ENCODE results near the gene CCSER1.
"Not testable (repeated sequence)": the region's sequence is repeated elsewhere in the genome, so short reads cannot be mapped to it uniquely, and the experiment has no call there.

CCSER1 gene

DNA sequence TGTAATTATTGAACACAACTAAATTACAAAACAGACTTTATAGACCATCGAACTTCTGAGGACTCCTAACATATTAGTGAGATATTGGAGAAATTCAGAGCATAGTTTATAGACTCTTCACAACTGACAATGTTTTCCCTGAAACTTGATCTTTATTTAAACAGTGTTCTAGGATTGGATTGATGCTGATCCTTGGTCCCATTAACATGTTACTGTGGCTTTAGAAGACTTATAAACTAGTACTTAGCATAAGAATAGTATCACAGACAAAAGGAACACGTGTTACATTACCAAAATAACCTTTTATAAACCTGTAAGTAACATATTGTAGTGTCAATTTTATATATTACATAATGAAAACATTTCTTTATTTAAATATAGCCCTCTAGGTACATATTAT, 689.6 kb downstream of the CCSER1 start:
- no peaks in the 10 kb centered on the region for H3K27me3 Mint-ChIP-seq
- no peak overlapping the region for H3K4me3 Mint-ChIP-seq
- H3K9me3 Mint-ChIP-seq, result peaks cover 15% of the 10 kb centered on the region
- no peak overlapping the region for H3K27ac Mint-ChIP-seq
- no peaks in the 10 kb centered on the region for H3K36me3 Mint-ChIP-seq (ENCODE audit: low read depth)
- no peaks in the 10 kb centered on the region for H3K4me1 Mint-ChIP-seq (ENCODE audit: low read depth)

DNA sequence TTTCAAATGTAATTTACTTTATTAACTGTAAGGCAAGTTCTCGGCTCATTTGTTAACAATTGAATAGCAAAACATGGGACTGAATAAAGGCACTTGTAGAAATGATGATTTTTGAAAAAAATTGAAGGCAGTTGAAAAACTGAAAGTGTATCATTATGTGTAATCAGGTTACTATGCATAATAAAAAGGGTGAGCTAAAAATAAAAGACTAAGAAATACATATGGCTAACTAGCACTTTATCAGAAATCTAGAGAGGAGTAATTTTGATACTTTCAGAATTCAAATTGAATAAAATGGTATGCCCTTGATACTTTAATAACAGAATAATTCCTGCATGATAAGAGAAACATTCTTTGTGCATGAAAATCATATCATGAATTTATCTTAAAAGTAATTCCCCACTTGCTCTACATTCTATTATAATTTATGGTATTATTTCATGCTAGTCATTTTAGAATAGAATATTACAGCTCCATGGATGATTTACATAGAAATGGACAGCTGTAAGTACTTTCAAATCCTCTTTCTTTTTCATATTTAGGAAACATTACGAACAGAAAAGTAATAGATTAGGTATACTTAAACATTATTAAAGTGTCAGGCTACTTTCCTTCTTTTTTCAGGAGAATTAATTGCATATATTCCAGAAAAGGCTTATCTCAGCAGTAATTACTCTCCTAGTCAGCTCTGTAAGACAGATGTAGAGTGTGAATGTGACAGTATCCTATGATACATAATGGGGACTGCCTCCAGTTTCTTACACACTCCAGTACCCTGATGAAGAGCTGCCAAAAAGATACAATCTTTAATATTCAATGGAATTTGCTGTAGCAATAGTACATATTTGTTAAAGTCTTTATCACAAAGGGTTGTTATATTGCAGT, 697.3 kb downstream of the CCSER1 start:
- Mint-ChIP-seq H3K4me3 (no peak overlapping the region), H3K9me3 (peaks cover 7% of the 10 kb centered on the region), H3K36me3 (ENCODE audit: low read depth) (no peaks in the 10 kb centered on the region), H3K27me3 (no peaks in the 10 kb centered on the region), H3K27ac (no peak overlapping the region), H3K4me1 (ENCODE audit: low read depth) (no peaks in the 10 kb centered on the region)

DNA sequence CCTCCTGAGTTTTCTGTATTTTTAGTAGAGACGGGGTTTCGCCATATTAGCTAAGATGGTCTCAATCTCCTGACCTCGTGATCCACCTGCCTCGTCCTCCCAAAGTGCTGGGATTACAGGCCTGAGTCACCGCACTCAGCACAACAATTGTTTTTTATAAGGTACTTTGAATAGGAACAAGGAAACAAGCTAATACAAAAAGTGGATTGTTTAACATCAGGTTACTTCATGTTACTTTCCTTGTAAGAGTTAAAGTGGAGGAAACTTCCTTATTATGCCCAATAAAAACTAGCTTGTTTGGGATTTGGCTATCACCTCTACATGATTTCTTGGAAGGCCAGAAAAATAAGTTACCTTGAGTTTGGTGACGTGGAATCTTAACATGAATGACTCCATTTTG, 698.7 kb downstream of the CCSER1 start:
- no peaks in the 10 kb centered on the region for H3K4me1 Mint-ChIP-seq (ENCODE audit: low read depth)
- peaks cover 3% of the 10 kb centered on the region for H3K9me3 Mint-ChIP-seq
- no peaks in the 10 kb centered on the region for H3K36me3 Mint-ChIP-seq (ENCODE audit: low read depth)
- H3K27me3 Mint-ChIP-seq, result no peaks in the 10 kb centered on the region
- H3K4me3 Mint-ChIP-seq, result no peak overlapping the region
- no peak overlapping the region for H3K27ac Mint-ChIP-seq

DNA sequence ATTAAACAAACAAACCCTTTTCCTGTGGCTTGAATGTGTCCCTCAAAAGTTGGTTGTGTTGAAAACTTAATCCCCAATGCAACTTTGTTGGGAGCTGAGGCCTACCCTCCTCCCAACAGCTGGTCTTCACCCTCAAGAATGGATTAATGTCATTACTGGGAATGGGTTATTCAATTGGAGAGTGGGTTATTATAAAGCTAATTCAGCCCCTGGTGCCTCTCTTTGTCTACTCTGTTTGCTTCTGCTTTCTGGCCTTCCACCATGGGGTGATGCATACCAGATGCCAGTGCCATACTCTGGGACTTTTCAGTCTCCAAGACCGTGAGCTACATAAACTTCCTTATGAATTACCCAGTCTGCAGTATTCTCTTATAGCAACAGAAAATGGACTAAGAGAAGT, 706.5 kb downstream of the CCSER1 start:
- H3K27ac Mint-ChIP-seq, result no peak overlapping the region
- no peaks in the 10 kb centered on the region for H3K27me3 Mint-ChIP-seq
- H3K36me3 Mint-ChIP-seq (ENCODE audit: low read depth), result no peaks in the 10 kb centered on the region
- H3K4me1 Mint-ChIP-seq (ENCODE audit: low read depth), result no peaks in the 10 kb centered on the region
- no peak overlapping the region for H3K4me3 Mint-ChIP-seq
- no peaks in the 10 kb centered on the region for H3K9me3 Mint-ChIP-seq

DNA sequence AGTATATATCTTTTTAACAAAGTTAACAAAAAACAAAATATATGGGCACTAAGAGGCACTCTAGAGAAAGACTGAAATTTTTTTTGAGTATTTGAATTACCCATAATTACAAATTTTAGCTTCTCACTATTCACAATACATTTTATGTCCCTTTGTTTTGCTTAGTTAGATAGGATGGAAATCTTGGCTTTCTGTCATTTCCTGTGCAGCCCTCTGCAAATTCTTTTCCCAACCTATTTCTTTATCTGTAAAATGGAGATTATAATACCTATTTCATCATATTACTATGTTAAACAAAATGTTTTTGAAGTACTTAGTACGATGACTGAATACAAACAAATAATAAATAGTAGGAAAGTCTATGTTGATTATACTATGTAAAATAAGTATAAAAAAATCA, 710.0 kb downstream of the CCSER1 start:
- H3K27me3 Mint-ChIP-seq, result no peaks in the 10 kb centered on the region
- no peak overlapping the region for H3K27ac Mint-ChIP-seq
- H3K9me3 Mint-ChIP-seq, result peaks cover 4% of the 10 kb centered on the region
- no peak overlapping the region for H3K4me3 Mint-ChIP-seq
- no peaks in the 10 kb centered on the region for H3K36me3 Mint-ChIP-seq (ENCODE audit: low read depth)
- no peaks in the 10 kb centered on the region for H3K4me1 Mint-ChIP-seq (ENCODE audit: low read depth)

DNA sequence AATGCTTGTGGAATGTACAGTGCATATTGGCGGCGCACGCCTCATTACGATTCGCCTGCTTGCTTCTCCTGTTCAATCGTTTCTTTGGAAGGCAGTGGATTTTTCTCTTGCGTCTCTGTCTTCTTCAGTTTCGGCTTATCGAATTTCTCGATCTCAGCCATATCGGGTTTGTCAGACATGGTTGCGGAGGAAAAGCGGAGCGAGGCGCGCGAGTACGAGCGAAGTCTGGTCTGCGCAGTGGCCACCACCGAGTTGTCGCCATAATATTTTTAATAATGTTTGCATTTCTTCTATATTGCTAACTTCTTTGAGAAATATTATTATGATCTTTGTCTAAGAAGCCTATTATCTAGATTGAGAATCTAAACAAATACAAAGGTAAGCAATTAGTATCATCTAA, 711.7 kb downstream of the CCSER1 start:
- H3K4me1 Mint-ChIP-seq (ENCODE audit: low read depth); H3K9me3 Mint-ChIP-seq; H3K27me3 Mint-ChIP-seq; H3K27ac Mint-ChIP-seq; H3K4me3 Mint-ChIP-seq; H3K36me3 Mint-ChIP-seq (ENCODE audit: low read depth): not testable (repeated sequence)

DNA sequence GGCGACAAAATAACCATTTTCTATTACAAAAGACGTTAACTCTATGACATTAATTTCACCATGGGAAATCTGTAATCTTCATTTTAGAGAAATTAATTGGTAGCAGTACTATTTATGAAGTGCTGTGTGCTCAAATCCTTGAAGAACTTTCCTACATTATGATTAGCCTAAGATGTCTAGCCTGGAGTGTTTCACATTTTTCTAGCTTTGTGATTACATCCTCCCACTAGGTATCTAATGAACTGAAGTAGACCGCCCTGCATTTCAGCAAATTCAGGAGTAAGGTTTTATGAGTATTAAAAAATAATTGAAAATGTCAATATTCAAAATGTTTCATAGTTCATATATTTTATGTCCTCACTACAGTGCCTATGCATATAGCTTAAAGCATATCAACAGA, 713.1 kb downstream of the CCSER1 start:
- H3K27ac Mint-ChIP-seq, result no peak overlapping the region
- H3K36me3 Mint-ChIP-seq (ENCODE audit: low read depth), result no peaks in the 10 kb centered on the region
- H3K9me3 Mint-ChIP-seq, result peaks cover 8% of the 10 kb centered on the region
- H3K27me3 Mint-ChIP-seq, result no peaks in the 10 kb centered on the region
- no peaks in the 10 kb centered on the region for H3K4me1 Mint-ChIP-seq (ENCODE audit: low read depth)
- H3K4me3 Mint-ChIP-seq, result no peak overlapping the region

DNA sequence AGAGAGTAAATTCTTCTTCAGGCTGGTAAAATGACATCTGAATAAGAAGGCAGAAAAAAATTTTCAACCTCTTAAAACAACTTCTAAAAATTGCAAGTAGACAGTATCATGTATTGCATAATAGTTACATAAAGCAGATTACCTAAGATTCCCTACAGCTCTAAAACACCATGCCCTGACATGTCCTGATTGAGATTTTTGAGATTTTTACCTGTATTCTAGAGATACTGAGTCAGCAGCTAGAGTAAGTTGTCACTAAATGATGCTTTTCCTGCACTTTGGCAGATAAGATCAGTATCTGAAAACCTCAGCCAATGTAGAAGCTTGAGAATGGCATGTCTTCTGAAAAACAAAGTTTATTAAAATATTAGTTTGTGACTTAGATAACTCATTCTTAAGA, 713.6 kb downstream of the CCSER1 start:
- Mint-ChIP-seq H3K9me3 (peaks cover 8% of the 10 kb centered on the region), H3K27me3 (no peaks in the 10 kb centered on the region), H3K27ac (no peak overlapping the region), H3K4me1 (ENCODE audit: low read depth) (no peaks in the 10 kb centered on the region), H3K4me3 (no peak overlapping the region), H3K36me3 (ENCODE audit: low read depth) (no peaks in the 10 kb centered on the region)

DNA sequence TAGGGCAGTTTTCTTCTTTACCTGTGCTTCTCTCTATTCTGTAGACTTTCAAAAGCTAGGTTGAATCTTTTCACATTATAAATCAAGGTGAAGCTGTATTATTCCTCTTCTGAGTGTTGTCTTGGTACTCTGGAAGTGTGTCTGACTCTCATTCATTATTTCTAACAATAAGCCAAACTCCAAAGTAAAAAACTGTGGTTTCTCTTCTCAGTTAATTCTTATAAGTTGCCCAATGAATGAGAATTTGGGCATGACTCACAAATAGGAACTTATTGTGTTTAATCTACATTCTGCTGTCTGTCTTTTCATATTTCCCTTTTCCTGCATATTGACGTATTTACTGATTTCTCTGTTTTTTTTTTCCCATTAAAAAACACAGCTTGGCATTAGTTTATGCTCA, 714.5 kb downstream of the CCSER1 start:
- Mint-ChIP-seq H3K9me3 (peaks cover 8% of the 10 kb centered on the region), H3K27ac (no peak overlapping the region), H3K4me1 (ENCODE audit: low read depth) (no peaks in the 10 kb centered on the region), H3K27me3 (no peaks in the 10 kb centered on the region), H3K36me3 (ENCODE audit: low read depth) (no peaks in the 10 kb centered on the region), H3K4me3 (no peak overlapping the region)

DNA sequence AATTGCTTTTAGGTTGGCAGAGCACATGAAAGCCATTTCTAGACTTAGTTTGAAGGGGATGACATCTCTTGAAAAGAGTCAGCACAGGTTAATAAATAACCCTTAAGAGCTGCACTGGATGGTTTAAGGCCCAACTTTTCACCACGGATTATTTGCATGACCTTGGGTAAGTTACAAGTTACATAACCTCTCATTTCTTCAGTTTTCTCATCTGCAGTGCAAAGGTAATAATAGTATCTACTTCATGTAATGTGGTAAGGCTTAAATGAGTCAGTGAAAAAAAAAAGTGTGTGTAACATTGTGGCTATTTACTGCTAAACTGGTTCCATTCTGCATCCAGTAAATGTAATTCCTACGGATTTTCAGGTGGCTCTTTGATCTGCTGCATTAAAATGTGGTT, 715.8 kb downstream of the CCSER1 start:
- peaks cover 11% of the 10 kb centered on the region for H3K9me3 Mint-ChIP-seq
- H3K27me3 Mint-ChIP-seq, result no peaks in the 10 kb centered on the region
- no peak overlapping the region for H3K27ac Mint-ChIP-seq
- no peaks in the 10 kb centered on the region for H3K36me3 Mint-ChIP-seq (ENCODE audit: low read depth)
- H3K4me1 Mint-ChIP-seq (ENCODE audit: low read depth), result no peaks in the 10 kb centered on the region
- H3K4me3 Mint-ChIP-seq, result no peak overlapping the region

DNA sequence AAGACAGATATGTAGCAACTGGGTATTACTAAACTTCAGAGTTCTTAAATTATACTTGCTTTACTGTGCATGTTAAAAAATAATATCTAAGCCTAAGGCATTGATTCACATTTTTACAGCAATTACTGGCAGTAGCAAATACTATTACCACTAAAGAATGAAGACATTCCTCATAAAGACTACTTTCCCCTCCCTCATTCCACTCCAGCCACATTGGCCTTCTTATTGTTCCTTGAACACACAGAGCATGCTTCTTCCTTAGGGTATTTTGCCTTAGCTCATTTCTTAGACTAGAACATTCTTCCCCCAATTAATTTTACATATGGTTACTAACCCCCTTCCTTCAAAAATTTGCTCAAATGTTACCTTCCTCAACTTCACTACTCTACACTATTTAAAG, 717.0 kb downstream of the CCSER1 start:
- Mint-ChIP-seq H3K9me3 (peaks cover 12% of the 10 kb centered on the region), H3K27ac (no peak overlapping the region), H3K36me3 (ENCODE audit: low read depth) (no peaks in the 10 kb centered on the region), H3K4me3 (no peak overlapping the region), H3K27me3 (no peaks in the 10 kb centered on the region), H3K4me1 (ENCODE audit: low read depth) (no peaks in the 10 kb centered on the region)

DNA sequence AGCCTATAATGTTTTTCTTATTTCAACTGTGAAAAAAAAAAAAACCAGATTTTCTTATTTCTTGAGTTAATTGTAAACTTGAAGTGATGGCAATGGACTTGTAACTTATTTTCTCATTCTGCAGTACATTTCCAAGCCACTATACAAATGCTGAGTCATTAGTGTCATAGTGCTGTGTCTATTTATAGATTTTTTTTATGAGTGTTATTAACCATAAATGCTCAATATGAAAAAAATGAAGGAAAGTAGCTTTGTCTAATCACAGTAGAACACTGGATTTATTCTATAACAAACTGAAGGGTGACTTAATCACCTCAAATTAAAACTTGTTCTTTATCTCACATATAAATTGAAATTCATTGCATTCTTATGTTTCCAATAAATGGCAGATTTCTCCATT, 718.6 kb downstream of the CCSER1 start:
- Mint-ChIP-seq H3K36me3 (ENCODE audit: low read depth) (no peaks in the 10 kb centered on the region), H3K4me3 (no peak overlapping the region), H3K4me1 (ENCODE audit: low read depth) (no peaks in the 10 kb centered on the region), H3K9me3 (peaks cover 12% of the 10 kb centered on the region), H3K27ac (no peak overlapping the region), H3K27me3 (no peaks in the 10 kb centered on the region)

DNA sequence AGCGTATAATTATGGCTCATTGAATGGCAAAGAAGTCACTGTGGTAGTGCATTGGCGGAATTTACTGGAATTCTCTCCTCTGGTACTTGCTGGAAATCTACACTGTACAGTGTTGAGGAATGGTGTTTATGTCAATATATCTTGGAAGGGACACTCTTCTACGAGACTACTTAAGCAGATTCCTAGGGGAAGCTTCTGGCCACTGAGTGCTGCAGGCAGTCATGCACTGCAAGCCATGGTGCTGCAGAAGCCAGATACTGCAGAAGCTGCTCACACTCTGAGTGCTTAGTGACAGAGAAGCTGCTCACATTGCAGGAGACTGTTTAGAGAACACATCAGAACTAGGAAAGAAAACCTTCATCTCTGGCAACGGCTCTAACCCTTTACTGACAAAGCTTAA, 725.0 kb downstream of the CCSER1 start:
- no peaks in the 10 kb centered on the region for H3K36me3 Mint-ChIP-seq (ENCODE audit: low read depth)
- no peak overlapping the region for H3K27ac Mint-ChIP-seq
- peaks cover 11% of the 10 kb centered on the region for H3K9me3 Mint-ChIP-seq

DNA sequence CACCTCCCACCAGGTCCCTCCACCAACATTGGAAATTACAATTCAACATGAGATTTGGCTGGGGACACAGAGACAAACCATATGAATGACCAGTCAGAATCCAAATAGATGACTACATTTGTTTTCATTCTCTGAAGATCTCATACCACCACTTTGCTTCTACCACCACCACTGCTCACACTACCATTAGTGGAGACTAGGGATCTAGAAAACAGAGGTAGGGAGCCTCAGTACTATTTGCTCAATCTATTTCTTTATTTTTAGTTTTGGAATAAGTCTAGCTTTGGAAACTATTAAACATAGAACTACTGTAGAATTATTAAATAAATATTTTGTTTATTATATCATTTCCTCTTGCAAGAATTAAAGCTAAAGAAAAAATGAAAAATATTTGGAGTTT, 727.9 kb downstream of the CCSER1 start:
- no peaks in the 10 kb centered on the region for H3K4me1 Mint-ChIP-seq (ENCODE audit: low read depth)
- H3K4me3 Mint-ChIP-seq, result no peak overlapping the region
- H3K27me3 Mint-ChIP-seq, result no peaks in the 10 kb centered on the region
- peaks cover 7% of the 10 kb centered on the region for H3K9me3 Mint-ChIP-seq
- no peaks in the 10 kb centered on the region for H3K36me3 Mint-ChIP-seq (ENCODE audit: low read depth)
- no peak overlapping the region for H3K27ac Mint-ChIP-seq

More for the DNA sequence above, 725.0 kb downstream of the CCSER1 start:
- Mint-ChIP-seq H3K27me3 (no peaks in the 10 kb centered on the region), H3K4me1 (ENCODE audit: low read depth) (no peaks in the 10 kb centered on the region), H3K4me3 (no peak overlapping the region)

DNA sequence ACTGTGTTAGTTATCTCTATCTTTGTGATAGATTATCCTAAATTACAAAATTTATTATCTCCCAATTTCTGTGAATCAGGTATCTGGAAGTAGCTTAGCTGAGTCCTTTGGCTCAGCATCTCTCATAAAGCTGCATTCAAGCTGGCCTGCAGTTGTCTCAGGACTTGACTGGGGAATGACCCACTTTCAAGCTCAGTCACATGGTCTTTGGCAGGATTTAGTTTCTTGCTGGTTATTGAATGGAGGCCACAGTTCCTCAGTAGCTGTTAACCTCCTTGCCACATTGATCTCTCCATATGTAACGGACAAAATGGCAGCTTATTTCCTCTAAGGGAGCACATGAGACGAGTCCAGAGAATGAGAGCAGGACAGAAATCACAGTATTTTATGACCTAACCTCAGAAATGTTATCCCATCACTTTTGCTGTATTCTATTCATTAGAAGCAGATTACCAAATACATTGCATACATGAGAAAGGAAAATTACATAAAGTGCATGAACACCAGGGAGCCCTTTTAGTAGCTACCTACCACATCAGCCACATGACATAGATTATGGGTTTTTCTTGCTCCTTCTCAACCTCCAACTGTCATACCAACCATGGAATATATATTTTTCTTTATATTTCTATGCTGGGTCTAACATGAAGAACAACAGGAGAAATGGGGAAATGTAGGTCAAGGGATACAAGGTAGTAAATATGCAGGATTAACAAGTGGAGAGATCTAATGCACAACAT, 730.1 kb downstream of the CCSER1 start:
- Mint-ChIP-seq H3K27me3 (no peaks in the 10 kb centered on the region), H3K4me3 (no peak overlapping the region), H3K4me1 (ENCODE audit: low read depth) (no peaks in the 10 kb centered on the region), H3K9me3 (peaks cover 4% of the 10 kb centered on the region), H3K36me3 (ENCODE audit: low read depth) (no peaks in the 10 kb centered on the region), H3K27ac (no peak overlapping the region)
